ENCODE results near the gene UBE2E2.

- TF ChIP-seq YY1 (IDR thresholded peaks at IDR 0.05; ENCODE audit: insufficient read depth, insufficient read length) (no peak), SUZ12 (IDR thresholded peaks at IDR 0.05; ENCODE audit: extremely low read depth, insufficient read depth, insufficient read length) (no peak)
Measured at GRCh38 chr3:23601091-23601822, 398.1 kb downstream of the UBE2E2 start.

Data from NT2/D1 (cell line).